ENCODE results near the gene SNRNP25.
A peak's percentile ranks its signal among the peaks of the same experiment; 100 is the strongest.

Gene SNRNP25

GRCh38 chr16:62968-63391 is 9.4 kb downstream of the SNRNP25 start:
- DNase-seq (ENCODE audit: low read depth, low spot score): no peak

- no peak for DNase-seq (ENCODE audit: low read depth, low spot score)
Observed at GRCh38 chr16:63466-63865, 9.8 kb downstream of the SNRNP25 start.

GRCh38 chr16:63998-64913 is 10.6 kb downstream of the SNRNP25 start:
- no peak for DNase-seq (ENCODE audit: low read depth, low spot score)

GRCh38 chr16:64914-65255 is 11.3 kb downstream of the SNRNP25 start:
- no peak for DNase-seq (ENCODE audit: low read depth, low spot score)

GRCh38 chr16:65745-66144 is 12.1 kb downstream of the SNRNP25 start:
- DNase-seq (ENCODE audit: low read depth, low spot score): peak; percentile 66

GRCh38 chr16:66309-67182 is 12.9 kb downstream of the SNRNP25 start:
- DNase-seq (ENCODE audit: low read depth, low spot score): no peak

GRCh38 chr16:67183-67791 is 13.7 kb downstream of the SNRNP25 start:
- DNase-seq (ENCODE audit: low read depth, low spot score): no peak

GRCh38 chr16:67884-68789 is 14.5 kb downstream of the SNRNP25 start:
- DNase-seq (ENCODE audit: low read depth, low spot score): no peak

- DNase-seq (ENCODE audit: low read depth, low spot score): no peak
Observed at GRCh38 chr16:69181-69580, 15.6 kb downstream of the SNRNP25 start.

GRCh38 chr16:71210-71539 is 17.5 kb downstream of the SNRNP25 start:
- DNase-seq (ENCODE audit: low read depth, low spot score): no peak

GRCh38 chr16:71540-72401 is 18.1 kb downstream of the SNRNP25 start:
- no peak for DNase-seq (ENCODE audit: low read depth, low spot score)

GRCh38 chr16:72561-73548 is 19.2 kb downstream of the SNRNP25 start, which contains the start of gene RHBDF1:
Gene RHBDF1, minus strand, starts transcription at chr16:72631. Its CDS starts 7,616 bp downstream, at chr16:65015.
- DNase-seq (ENCODE audit: low read depth, low spot score): no peak

- no peak for DNase-seq (ENCODE audit: low read depth, low spot score)
Observed at GRCh38 chr16:74051-74746, 20.6 kb downstream of the SNRNP25 start.

- DNase-seq (ENCODE audit: low read depth, low spot score): no peak
Observed at GRCh38 chr16:74747-75334, 21.2 kb downstream of the SNRNP25 start.

GRCh38 chr16:75580-76501 is 22.2 kb downstream of the SNRNP25 start:
- no peak for DNase-seq (ENCODE audit: low read depth, low spot score)

- DNase-seq (ENCODE audit: low read depth, low spot score): no peak
Observed at GRCh38 chr16:76535-77272, 23.1 kb downstream of the SNRNP25 start.

Measured in activated naive CD8-positive, alpha-beta T cell treated with anti-CD3 and anti-CD28 coated beads, Interleukin-2, amount 50 U/mL, for 16 hours (primary cell).